Neural cell (in vitro differentiated cells): ENCODE data around the gene EQTN. TPM values are rescaled to one million over a fixed set of nuclear protein-coding genes. Genes with fewer than 3 reads are reported as not detected.

Experiments
- H2AFZ ChIP-seq: fragments of 200-600, 300-800 bp; sonication (generic), shearing (Covaris generic); 2 replicates; pipeline ENCODE4 v1.6.0; 2014; ENCODE audit warnings: low read depth, mild to moderate bottlenecking, antibody characterized with exemption, low read length, moderate library complexity
- H3F3A ChIP-seq: fragments of 200-600 bp; shearing (Covaris generic); 2 replicates; pipeline ENCODE4 v1.6.1; 2016; ENCODE audit warnings: mild to moderate bottlenecking, moderate library complexity, mixed read lengths, antibody characterized with exemption, low read length; ENCODE audit not compliant: insufficient read depth, poor library complexity, severe bottlenecking
- H3K27ac ChIP-seq: fragments of 200-600, 300-800 bp; sonication (generic), shearing (Covaris generic); 2 replicates; pipeline ENCODE4 v1.5.1; 2014; ENCODE audit warnings: mild to moderate bottlenecking, low read length, moderate library complexity
- H3K27me3 ChIP-seq: fragments of 300-800, 200-600 bp; sonication (generic), shearing (Covaris generic); 2 replicates; pipeline ENCODE4 v1.6.0; 2014; ENCODE audit warnings: mild to moderate bottlenecking, low read depth, low read length, moderate library complexity; ENCODE audit not compliant: insufficient read depth
- H3K36me3 ChIP-seq: fragments of 300-800, 200-600 bp; sonication (generic), shearing (Covaris generic); 2 replicates; pipeline ENCODE4 v1.5.1; 2014; ENCODE audit warnings: mild to moderate bottlenecking, antibody characterized with exemption, low read length, moderate library complexity; ENCODE audit not compliant: insufficient read depth
- H3K4me2 ChIP-seq: fragments of 300-800, 200-600 bp; sonication (generic), shearing (Covaris generic); 2 replicates; pipeline ENCODE4 v1.6.0; 2014; ENCODE audit warnings: mild to moderate bottlenecking, low read length
- H3K4me3 ChIP-seq: fragments of 300-800, 200-600 bp; sonication (generic), shearing (Covaris generic); 2 replicates; pipeline ENCODE4 v1.5.1; 2014; ENCODE audit warnings: mild to moderate bottlenecking, low read length, moderate library complexity
- H3K79me2 ChIP-seq: fragments of 200-600 bp; shearing (Covaris generic); replicated peaks from 2 replicates; pipeline ENCODE4 v1.6.0; 2014; ENCODE audit warnings: mild to moderate bottlenecking, low read length, moderate library complexity; ENCODE audit not compliant: insufficient read depth
- H3K9ac ChIP-seq: fragments of 300-800, 200-600 bp; sonication (generic), shearing (Covaris generic); 2 replicates; pipeline ENCODE4 v1.6.1; 2016; ENCODE audit warnings: mild to moderate bottlenecking, low read length, mixed read lengths
- H3K9me2 ChIP-seq: fragments of 200-600 bp; shearing (Covaris generic); 2 replicates; pipeline ENCODE4 v1.6.1; 2016; ENCODE audit warnings: mild to moderate bottlenecking, low read length, mixed read lengths; ENCODE audit not compliant: insufficient read depth
- H3K9me3 ChIP-seq: fragments of 200-600, 300-800 bp; sonication (generic), shearing (Covaris generic); 2 replicates; pipeline ENCODE4 v1.6.1; 2016; ENCODE audit warnings: mild to moderate bottlenecking, mixed run types, low read length, moderate library complexity, mixed read lengths
- H4K20me1 ChIP-seq: fragments of 200-600 bp; shearing (Covaris generic); 2 replicates; pipeline ENCODE4 v1.6.1; 2016; ENCODE audit warnings: mild to moderate bottlenecking, mixed run types; ENCODE audit not compliant: insufficient read depth
- EP300 ChIP-seq: fragments of 450-650 bp; conservative IDR thresholded peaks from 2 replicates; pipeline ENCODE4 v1.6.1; 2014; ENCODE audit warnings: antibody characterized with exemption, mild to moderate bottlenecking, moderate library complexity; ENCODE audit not compliant: poor library complexity, severe bottlenecking
- EZH2 ChIP-seq: fragments of 200-600, 300-800 bp; shearing (Covaris generic), sonication (generic); IDR thresholded peaks from 2 replicates; pipeline ENCODE4 v1.6.1; 2014; ENCODE audit warnings: antibody characterized with exemption, low read length, borderline replicate concordance, mild to moderate bottlenecking; ENCODE audit not compliant: insufficient read depth, poor library complexity, severe bottlenecking
- MXI1 ChIP-seq: fragments of 450-650 bp; conservative IDR thresholded peaks from 2 replicates; pipeline ENCODE4 v1.6.1; 2014; ENCODE audit warnings: antibody characterized with exemption, mild to moderate bottlenecking; ENCODE audit not compliant: poor library complexity, severe bottlenecking
- POLR2AphosphoS5 ChIP-seq: IDR thresholded peaks from 2 replicates; pipeline ENCODE4 v1.6.1; 2012
- RAD21 ChIP-seq: fragments of 450-650 bp; conservative IDR thresholded peaks from 2 replicates; pipeline ENCODE4 v1.6.1; 2014; ENCODE audit warnings: antibody characterized with exemption, mild to moderate bottlenecking, moderate library complexity
- SMC3 ChIP-seq: fragments of 450-650 bp; conservative IDR thresholded peaks from 2 replicates; pipeline ENCODE4 v1.6.1; 2014; ENCODE audit warnings: antibody characterized with exemption, mild to moderate bottlenecking, moderate library complexity; ENCODE audit not compliant: poor library complexity
- TAF1 ChIP-seq: IDR thresholded peaks from 2 replicates; pipeline ENCODE4 v1.6.1; 2012; ENCODE audit warnings: low read depth
- polyA plus RNA-seq: library from polyadenylated mRNA; depleted of rRNA; stranded (reverse); fragments of >200 nt; gene quantifications from 2 replicates; pipeline ENCODE4 v1.2.3, GENCODE V29; 2014
- TF ChIP-seq, protein P1 (sequence below): fragments of 450-650 bp; IDR thresholded peaks from 2 replicates; pipeline ENCODE4 v1.5.1; 2014; ENCODE audit warnings: antibody characterized with exemption, mild to moderate bottlenecking, moderate library complexity; ENCODE audit not compliant: poor library complexity, severe bottlenecking
- TF ChIP-seq, protein P2 (sequence below): IDR thresholded peaks from 2 replicates; pipeline ENCODE4 v1.6.1; 2012; ENCODE audit warnings: borderline replicate concordance

EQTN gene
- polyA plus RNA-seq, 1 donor from 2014 or later, result not detected

DNA sequence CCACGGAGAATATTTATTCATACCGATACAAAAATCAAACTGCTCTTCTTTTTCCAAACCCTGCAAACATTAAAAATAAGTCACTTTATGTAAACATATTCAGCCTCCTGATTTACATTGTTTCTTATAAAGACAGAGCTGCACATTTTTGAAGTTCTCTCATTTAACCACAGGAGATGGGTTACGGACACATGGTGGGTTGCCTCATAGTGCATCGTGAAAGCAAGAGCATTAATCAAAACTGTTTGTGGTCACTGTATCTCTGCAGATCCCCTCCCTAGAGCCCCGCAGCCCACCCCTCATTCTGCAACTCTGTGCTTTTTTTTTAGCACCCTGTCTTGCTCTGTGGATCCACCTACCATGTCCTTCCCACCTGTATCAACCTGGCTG lies 43.3 kb upstream of the EQTN start:
- Histone ChIP-seq H3K4me2 (no peak overlapping the region), H3K27me3 (no peaks in the 10 kb centered on the region), H3K9ac (no peak overlapping the region), H4K20me1 (no peaks in the 10 kb centered on the region), H3F3A (no peaks in the 10 kb centered on the region), H3K4me3 (no peak overlapping the region), H2AFZ (no peak overlapping the region), H3K9me3 (no peaks in the 10 kb centered on the region), H3K36me3 (no peaks in the 10 kb centered on the region), H3K27ac (no peak overlapping the region), H3K9me2 (no peaks in the 10 kb centered on the region), H3K79me2 (peaks cover 3% of the 10 kb centered on the region)
- TF ChIP-seq EP300 (no peak), EZH2 (no peak), TAF1 (no peak), RAD21 (no peak), SMC3 (no peak), POLR2AphosphoS5 (no peak), MXI1 (no peak)
- TF ChIP-seq, protein P1, sequence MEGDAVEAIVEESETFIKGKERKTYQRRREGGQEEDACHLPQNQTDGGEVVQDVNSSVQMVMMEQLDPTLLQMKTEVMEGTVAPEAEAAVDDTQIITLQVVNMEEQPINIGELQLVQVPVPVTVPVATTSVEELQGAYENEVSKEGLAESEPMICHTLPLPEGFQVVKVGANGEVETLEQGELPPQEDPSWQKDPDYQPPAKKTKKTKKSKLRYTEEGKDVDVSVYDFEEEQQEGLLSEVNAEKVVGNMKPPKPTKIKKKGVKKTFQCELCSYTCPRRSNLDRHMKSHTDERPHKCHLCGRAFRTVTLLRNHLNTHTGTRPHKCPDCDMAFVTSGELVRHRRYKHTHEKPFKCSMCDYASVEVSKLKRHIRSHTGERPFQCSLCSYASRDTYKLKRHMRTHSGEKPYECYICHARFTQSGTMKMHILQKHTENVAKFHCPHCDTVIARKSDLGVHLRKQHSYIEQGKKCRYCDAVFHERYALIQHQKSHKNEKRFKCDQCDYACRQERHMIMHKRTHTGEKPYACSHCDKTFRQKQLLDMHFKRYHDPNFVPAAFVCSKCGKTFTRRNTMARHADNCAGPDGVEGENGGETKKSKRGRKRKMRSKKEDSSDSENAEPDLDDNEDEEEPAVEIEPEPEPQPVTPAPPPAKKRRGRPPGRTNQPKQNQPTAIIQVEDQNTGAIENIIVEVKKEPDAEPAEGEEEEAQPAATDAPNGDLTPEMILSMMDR, result no peak
- TF ChIP-seq, protein P2, sequence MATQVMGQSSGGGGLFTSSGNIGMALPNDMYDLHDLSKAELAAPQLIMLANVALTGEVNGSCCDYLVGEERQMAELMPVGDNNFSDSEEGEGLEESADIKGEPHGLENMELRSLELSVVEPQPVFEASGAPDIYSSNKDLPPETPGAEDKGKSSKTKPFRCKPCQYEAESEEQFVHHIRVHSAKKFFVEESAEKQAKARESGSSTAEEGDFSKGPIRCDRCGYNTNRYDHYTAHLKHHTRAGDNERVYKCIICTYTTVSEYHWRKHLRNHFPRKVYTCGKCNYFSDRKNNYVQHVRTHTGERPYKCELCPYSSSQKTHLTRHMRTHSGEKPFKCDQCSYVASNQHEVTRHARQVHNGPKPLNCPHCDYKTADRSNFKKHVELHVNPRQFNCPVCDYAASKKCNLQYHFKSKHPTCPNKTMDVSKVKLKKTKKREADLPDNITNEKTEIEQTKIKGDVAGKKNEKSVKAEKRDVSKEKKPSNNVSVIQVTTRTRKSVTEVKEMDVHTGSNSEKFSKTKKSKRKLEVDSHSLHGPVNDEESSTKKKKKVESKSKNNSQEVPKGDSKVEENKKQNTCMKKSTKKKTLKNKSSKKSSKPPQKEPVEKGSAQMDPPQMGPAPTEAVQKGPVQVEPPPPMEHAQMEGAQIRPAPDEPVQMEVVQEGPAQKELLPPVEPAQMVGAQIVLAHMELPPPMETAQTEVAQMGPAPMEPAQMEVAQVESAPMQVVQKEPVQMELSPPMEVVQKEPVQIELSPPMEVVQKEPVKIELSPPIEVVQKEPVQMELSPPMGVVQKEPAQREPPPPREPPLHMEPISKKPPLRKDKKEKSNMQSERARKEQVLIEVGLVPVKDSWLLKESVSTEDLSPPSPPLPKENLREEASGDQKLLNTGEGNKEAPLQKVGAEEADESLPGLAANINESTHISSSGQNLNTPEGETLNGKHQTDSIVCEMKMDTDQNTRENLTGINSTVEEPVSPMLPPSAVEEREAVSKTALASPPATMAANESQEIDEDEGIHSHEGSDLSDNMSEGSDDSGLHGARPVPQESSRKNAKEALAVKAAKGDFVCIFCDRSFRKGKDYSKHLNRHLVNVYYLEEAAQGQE, result no peak

DNA sequence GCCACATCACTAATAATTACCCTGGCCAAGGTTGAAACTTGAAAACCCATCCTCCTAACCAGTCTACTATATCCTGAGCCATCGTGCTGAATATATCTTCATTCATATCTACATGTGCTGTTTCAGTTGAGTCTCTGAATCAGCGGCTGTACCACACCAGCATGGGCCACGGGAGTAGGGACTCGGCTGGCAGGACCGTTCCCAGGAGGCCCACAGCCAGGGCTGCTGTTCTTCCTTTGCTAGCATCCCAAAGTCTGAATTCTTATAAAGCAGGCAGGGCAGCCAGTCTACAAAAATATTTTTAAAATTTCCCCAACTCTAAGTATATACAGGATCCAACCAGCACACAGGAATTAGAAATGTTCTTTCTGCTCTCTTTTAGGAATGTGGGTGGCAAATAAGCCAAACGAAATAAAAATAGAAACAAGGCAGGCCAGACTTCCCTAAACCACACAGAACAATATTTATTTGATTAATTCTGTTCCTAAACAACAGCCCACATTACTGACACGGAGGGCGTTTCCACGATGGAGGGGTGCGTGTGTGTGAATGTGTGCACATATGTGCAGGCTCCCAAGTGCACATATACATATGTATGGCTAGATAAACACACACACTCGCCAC lies 42.8 kb upstream of the EQTN start:
- Histone ChIP-seq H3K36me3 (no peaks in the 10 kb centered on the region), H3K9me3 (no peaks in the 10 kb centered on the region), H3K27me3 (no peaks in the 10 kb centered on the region), H3F3A (no peaks in the 10 kb centered on the region), H3K4me3 (no peak overlapping the region), H3K27ac (no peak overlapping the region), H2AFZ (no peak overlapping the region), H3K9me2 (no peaks in the 10 kb centered on the region), H4K20me1 (no peaks in the 10 kb centered on the region), H3K4me2 (no peak overlapping the region), H3K79me2 (peaks cover 3% of the 10 kb centered on the region), H3K9ac (no peak overlapping the region)
- TF ChIP-seq TAF1 (no peak), EZH2 (no peak), SMC3 (no peak), POLR2AphosphoS5 (no peak), RAD21 (no peak), EP300 (no peak), MXI1 (no peak)
- TF ChIP-seq, protein P1, result no peak
- TF ChIP-seq, protein P2, result no peak
